WTC11 (cell line): ENCODE measurements around the gene USP10. TPM values are rescaled to one million over a fixed set of nuclear protein-coding genes. Genes with fewer than 3 reads are reported as not detected.
A peak's percentile ranks its signal among the peaks of the same experiment; 100 is the strongest.

ENCODE experiments used
- ATAC-seq: fragments of 200-7000 bp; cut with Tn5 transposase; 2 replicates; pipeline ENCODE4 v1.10.0; 2021; ENCODE audit warnings: mild to moderate bottlenecking, moderate library complexity
- CTCF ChIA-PET: fragments of 300-600 bp; sonication (Branson Sonifier 250); formaldehyde crosslinking; loops from one replicate; lab custom pipeline; 2021; ENCODE audit warnings: antibody characterized with exemption; lab: Charles Lee
- POLR2A ChIA-PET: fragments of 350-600 bp; sonication (Branson Sonifier 250); formaldehyde crosslinking; loops from one replicate; lab custom pipeline; 2021; ENCODE audit warnings: antibody characterized with exemption; lab: Charles Lee
- DNase-seq: peaks from one replicate; pipeline ENCODE4 v3.0.0; 2021; ENCODE audit warnings: low spot score
- H3K27ac Mint-ChIP-seq: 2 replicates; pipeline ENCODE4 v1.8.0; 2021; ENCODE audit warnings: mixed read lengths
- H3K27me3 Mint-ChIP-seq: 2 replicates; pipeline ENCODE4 v1.8.0; 2021; ENCODE audit warnings: low read depth, mild to moderate bottlenecking, moderate library complexity, mixed read lengths
- H3K36me3 Mint-ChIP-seq: 2 replicates; pipeline ENCODE4 v1.8.0; 2021; ENCODE audit warnings: mixed read lengths
- H3K4me1 Mint-ChIP-seq: 2 replicates; pipeline ENCODE4 v1.8.0; 2022; ENCODE audit warnings: mixed read lengths
- H3K4me3 Mint-ChIP-seq: 2 replicates; pipeline ENCODE4 v1.8.0; 2021; ENCODE audit warnings: mild to moderate bottlenecking, moderate library complexity, mixed read lengths
- H3K9me3 Mint-ChIP-seq: 2 replicates; pipeline ENCODE4 v1.8.0; 2021; ENCODE audit warnings: mixed read lengths
- E2F4 ChIP-seq: sonication (generic); formaldehyde crosslinking; IDR thresholded peaks from 2 replicates; pipeline ENCODE4 v1.8.1; 2022; ENCODE audit warnings: low read depth, mild to moderate bottlenecking, moderate library complexity, missing genetic modification reagents, borderline replicate concordance
- ETV6 ChIP-seq: sonication (generic); formaldehyde crosslinking; IDR thresholded peaks from 2 replicates; pipeline ENCODE4 v1.8.1; 2022; ENCODE audit warnings: mild to moderate bottlenecking, missing genetic modification reagents
- FOXJ3 ChIP-seq: sonication (generic); formaldehyde crosslinking; IDR thresholded peaks from 2 replicates; pipeline ENCODE4 v1.9.0; 2021; ENCODE audit warnings: missing genetic modification reagents, mild to moderate bottlenecking, borderline replicate concordance
- FOXK1 ChIP-seq: sonication (generic); formaldehyde crosslinking; IDR thresholded peaks from 2 replicates; pipeline ENCODE4 v1.8.0; 2022; ENCODE audit warnings: mild to moderate bottlenecking, moderate library complexity, missing genetic modification reagents
- HMGA2 ChIP-seq: fragments of 250-450 bp; sonication (Bioruptor Pico); IDR thresholded peaks from 2 replicates; pipeline ENCODE4 v1.4.0; 2021; ENCODE audit warnings: mild to moderate bottlenecking, moderate library complexity
- HMGXB4 ChIP-seq: sonication (generic); formaldehyde crosslinking; IDR thresholded peaks from 2 replicates; pipeline ENCODE4 v1.8.1; 2023; ENCODE audit warnings: mild to moderate bottlenecking, moderate library complexity, missing genetic modification reagents
- JAZF1 ChIP-seq: fragments of 250-450 bp; sonication (Bioruptor Pico); IDR thresholded peaks from 2 replicates; pipeline ENCODE4 v1.9.0; 2021; ENCODE audit warnings: moderate library complexity, mild to moderate bottlenecking, inconsistent platforms
- MYBL2 ChIP-seq: sonication (generic); formaldehyde crosslinking; IDR thresholded peaks from 2 replicates; pipeline ENCODE4 v1.8.1; 2023; ENCODE audit warnings: mild to moderate bottlenecking, moderate library complexity, missing genetic modification reagents
- NR3C1 ChIP-seq: sonication (generic); formaldehyde crosslinking; conservative IDR thresholded peaks from 2 replicates; pipeline ENCODE4 v1.8.1; 2023; ENCODE audit warnings: low read depth, mild to moderate bottlenecking, missing genetic modification reagents
- PRDM15 ChIP-seq: sonication (generic); formaldehyde crosslinking; IDR thresholded peaks from 2 replicates; pipeline ENCODE4 v1.8.0; 2022; ENCODE audit warnings: missing genetic modification reagents
- TP53 ChIP-seq: sonication (generic); formaldehyde crosslinking; IDR thresholded peaks from 2 replicates; pipeline ENCODE4 v1.8.1; 2023; ENCODE audit warnings: mild to moderate bottlenecking, missing genetic modification reagents
- ZNF317 ChIP-seq: sonication (generic); formaldehyde crosslinking; IDR thresholded peaks from 2 replicates; pipeline ENCODE4 v1.8.1; 2023; ENCODE audit warnings: low read depth, mild to moderate bottlenecking, moderate library complexity, missing genetic modification reagents, borderline replicate concordance
- ZNF532 ChIP-seq: fragments of 250-450 bp; sonication (Bioruptor Pico); IDR thresholded peaks from 2 replicates; pipeline ENCODE4 v1.9.0; 2021; ENCODE audit warnings: mild to moderate bottlenecking, borderline replicate concordance
- total RNA-seq: library from RNA; stranded (reverse); gene quantifications from 3 replicates; pipeline ENCODE4 v1.2.3, GENCODE V29; 2021
- TF ChIP-seq, protein P1 (sequence below): fragments of 250-450 bp; sonication (Bioruptor Pico); IDR thresholded peaks from 2 replicates; pipeline ENCODE4 v1.9.0; 2021; ENCODE audit warnings: moderate library complexity, mild to moderate bottlenecking, inconsistent platforms, borderline replicate concordance
- TF ChIP-seq, protein P2 (sequence below): sonication (generic); formaldehyde crosslinking; IDR thresholded peaks from 2 replicates; pipeline ENCODE4 v1.8.1; 2022; ENCODE audit warnings: mild to moderate bottlenecking, moderate library complexity, missing genetic modification reagents
- TF ChIP-seq, protein P3 (sequence below): fragments of 250-450 bp; sonication (Bioruptor Pico); IDR thresholded peaks from 2 replicates; pipeline ENCODE4 v1.9.0; 2021; ENCODE audit warnings: mild to moderate bottlenecking
- TF ChIP-seq, protein P4 (sequence below): fragments of 250-450 bp; sonication (Bioruptor Pico); conservative IDR thresholded peaks from 2 replicates; pipeline ENCODE4 v1.9.0; 2021; ENCODE audit warnings: mild to moderate bottlenecking

USP10 gene
- total RNA-seq, 1 experiment from 2014 or later: 138 TPM

GRCh38 chr16:84765616-84766580 is 66.1 kb downstream of the USP10 start:
- H3K27me3 Mint-ChIP-seq: no peaks in the 10 kb centered on the region
- TF ChIP-seq E2F4 (CRISPR knock-in tag) (no peak), JAZF1 (CRISPR knock-in tag) (no peak), NR3C1 (CRISPR knock-in tag) (no peak), MYBL2 (CRISPR knock-in tag) (no peak), HMGXB4 (no peak), PRDM15 (no peak), TP53 (CRISPR knock-in tag) (no peak), FOXJ3 (CRISPR knock-in tag) (no peak), ETV6 (no peak), ZNF532 (CRISPR knock-in tag) (no peak), FOXK1 (CRISPR knock-in tag) (no peak), HMGA2 (no peak), ZNF317 (CRISPR knock-in tag) (no peak)
- TF ChIP-seq, protein P1, sequence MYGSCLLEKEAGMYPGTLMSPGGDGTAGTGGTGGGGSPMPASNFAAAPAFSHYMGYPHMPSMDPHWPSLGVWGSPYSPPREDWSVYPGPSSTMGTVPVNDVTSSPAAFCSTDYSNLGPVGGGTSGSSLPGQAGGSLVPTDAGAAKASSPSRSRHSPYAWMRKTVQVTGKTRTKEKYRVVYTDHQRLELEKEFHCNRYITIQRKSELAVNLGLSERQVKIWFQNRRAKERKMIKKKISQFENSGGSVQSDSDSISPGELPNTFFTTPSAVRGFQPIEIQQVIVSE (CRISPR knock-in tag): no peak
- TF ChIP-seq, protein P2, sequence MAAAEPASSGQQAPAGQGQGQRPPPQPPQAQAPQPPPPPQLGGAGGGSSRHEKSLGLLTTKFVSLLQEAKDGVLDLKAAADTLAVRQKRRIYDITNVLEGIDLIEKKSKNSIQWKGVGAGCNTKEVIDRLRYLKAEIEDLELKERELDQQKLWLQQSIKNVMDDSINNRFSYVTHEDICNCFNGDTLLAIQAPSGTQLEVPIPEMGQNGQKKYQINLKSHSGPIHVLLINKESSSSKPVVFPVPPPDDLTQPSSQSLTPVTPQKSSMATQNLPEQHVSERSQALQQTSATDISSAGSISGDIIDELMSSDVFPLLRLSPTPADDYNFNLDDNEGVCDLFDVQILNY (CRISPR knock-in tag): no peak
- TF ChIP-seq, protein P3, sequence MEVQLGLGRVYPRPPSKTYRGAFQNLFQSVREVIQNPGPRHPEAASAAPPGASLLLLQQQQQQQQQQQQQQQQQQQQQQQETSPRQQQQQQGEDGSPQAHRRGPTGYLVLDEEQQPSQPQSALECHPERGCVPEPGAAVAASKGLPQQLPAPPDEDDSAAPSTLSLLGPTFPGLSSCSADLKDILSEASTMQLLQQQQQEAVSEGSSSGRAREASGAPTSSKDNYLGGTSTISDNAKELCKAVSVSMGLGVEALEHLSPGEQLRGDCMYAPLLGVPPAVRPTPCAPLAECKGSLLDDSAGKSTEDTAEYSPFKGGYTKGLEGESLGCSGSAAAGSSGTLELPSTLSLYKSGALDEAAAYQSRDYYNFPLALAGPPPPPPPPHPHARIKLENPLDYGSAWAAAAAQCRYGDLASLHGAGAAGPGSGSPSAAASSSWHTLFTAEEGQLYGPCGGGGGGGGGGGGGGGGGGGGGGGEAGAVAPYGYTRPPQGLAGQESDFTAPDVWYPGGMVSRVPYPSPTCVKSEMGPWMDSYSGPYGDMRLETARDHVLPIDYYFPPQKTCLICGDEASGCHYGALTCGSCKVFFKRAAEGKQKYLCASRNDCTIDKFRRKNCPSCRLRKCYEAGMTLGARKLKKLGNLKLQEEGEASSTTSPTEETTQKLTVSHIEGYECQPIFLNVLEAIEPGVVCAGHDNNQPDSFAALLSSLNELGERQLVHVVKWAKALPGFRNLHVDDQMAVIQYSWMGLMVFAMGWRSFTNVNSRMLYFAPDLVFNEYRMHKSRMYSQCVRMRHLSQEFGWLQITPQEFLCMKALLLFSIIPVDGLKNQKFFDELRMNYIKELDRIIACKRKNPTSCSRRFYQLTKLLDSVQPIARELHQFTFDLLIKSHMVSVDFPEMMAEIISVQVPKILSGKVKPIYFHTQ (CRISPR knock-in tag): no peak
- TF ChIP-seq, protein P4, sequence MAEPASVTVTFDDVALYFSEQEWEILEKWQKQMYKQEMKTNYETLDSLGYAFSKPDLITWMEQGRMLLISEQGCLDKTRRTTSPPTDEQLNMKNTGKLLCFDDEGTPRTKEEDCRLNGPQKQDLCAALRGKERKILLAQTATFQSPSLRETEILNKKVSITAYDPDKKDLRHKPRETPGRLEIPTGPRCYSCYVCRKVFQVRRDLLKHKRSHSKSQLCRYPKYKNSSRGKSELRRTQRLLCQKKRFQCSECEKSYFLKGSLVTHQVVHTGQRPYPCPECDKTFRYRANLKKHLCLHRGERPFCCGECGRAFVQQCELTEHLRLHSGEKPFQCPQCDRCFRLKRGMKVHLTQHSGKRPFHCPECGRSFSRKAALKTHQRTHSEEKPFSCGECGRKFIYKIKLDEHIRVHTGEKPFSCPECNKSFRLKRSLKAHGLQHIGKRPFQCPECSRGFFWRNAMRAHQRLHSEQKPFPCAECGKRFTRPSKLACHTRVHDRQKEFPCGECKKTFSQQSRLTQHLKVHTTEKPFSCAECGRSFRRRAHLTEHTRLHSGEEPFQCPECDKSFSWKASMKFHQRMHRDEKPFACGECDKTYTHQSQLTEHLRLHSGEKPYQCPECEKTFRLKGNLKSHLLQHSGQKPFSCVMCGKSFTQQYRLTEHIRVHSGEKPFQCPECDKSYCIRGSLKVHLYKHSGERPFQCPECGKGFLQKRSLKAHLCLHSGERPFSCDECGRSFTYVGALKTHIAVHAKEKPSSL (CRISPR knock-in tag): no peak
- H3K27ac Mint-ChIP-seq: peak overlapping the region; percentile 20; the same call in 1 of the 2 replicates
- POLR2A ChIA-PET: no interaction called here
- CTCF ChIA-PET: no interaction called here
- no peak for ATAC-seq
- H3K4me3 Mint-ChIP-seq: no peak overlapping the region
- DNase-seq: no peak
- H3K4me1 Mint-ChIP-seq: no peaks in the 10 kb centered on the region
- no peaks in the 10 kb centered on the region for H3K9me3 Mint-ChIP-seq
- peaks cover 85% of the 10 kb centered on the region for H3K36me3 Mint-ChIP-seq
